CD4-positive, alpha-beta T cell treated with Interleukin-17A for 1 hour (primary cell): ENCODE data around the gene PMVK.

Experiments used
- DNase-seq: peaks from one replicate; pipeline ENCODE4 v3.0.0-alpha.2; 2020

PMVK gene

DNA sequence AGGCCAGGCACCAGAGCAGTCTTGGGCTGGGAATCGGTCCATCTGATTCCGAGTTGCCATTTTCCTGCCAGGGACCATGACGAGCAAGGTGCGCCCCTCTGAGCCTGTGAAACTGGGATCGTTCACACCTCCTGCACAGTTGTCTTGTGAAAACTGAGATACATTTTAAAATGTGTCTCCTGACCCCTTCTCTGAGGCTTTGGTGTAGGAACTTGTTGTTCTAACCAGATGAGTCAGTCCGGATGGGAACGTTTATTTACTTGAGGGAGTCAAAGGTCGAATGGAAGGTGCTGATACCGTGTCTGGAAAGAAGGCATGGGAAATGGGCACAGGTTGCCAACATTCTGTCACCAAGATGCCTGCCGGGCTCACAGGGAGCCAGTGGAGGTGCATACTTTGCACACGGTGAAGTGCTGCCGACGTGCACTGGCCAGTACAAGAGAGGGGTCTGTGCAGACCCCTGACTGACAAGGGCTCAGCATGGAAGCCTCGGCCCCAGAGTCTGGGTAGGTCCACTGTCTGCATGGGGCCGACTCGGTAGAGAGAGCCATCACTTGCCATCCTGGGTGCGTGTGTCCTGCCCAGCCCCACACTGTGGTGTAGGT is 59.0 kb downstream of the PMVK start:
- DNase-seq, result no peak

DNA sequence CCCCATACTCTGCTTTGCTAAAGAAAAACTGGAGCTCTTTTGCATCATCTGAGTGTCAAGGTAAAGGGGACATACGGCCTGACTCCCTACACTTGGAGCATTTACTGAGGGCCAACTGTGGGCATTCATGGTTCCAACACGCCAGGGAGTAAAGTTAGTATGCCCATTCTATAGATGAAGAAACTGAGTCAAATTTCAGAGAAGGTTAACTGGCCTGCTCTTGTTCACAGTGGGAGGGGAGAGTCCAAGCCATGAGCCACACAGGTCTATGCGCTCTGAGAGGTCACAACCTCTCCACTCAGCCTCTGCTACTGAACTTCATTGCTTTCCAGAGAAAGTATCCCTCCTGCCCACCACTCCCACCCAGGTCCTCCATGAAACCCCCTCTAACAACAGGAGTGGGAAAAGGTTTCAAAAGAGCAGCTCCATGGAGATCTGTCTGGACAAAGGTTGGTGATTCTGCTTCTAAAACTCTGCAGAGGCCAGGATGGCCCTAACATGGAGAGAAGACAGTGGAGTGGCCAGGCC is 59.6 kb downstream of the PMVK start:
- DNase-seq, result no peak
